ENCODE results near the gene NPTX1.

The NPTX1 gene

GRCh38 chr17:80432350-80432955 is 44.0 kb downstream of the NPTX1 start:
- no peak for DNase-seq (ENCODE audit: extremely low read depth, low read depth)
- no peak for TF ChIP-seq CTCF (IDR thresholded peaks at IDR 0.05; ENCODE audit: low read depth, low read length)

DNA sequence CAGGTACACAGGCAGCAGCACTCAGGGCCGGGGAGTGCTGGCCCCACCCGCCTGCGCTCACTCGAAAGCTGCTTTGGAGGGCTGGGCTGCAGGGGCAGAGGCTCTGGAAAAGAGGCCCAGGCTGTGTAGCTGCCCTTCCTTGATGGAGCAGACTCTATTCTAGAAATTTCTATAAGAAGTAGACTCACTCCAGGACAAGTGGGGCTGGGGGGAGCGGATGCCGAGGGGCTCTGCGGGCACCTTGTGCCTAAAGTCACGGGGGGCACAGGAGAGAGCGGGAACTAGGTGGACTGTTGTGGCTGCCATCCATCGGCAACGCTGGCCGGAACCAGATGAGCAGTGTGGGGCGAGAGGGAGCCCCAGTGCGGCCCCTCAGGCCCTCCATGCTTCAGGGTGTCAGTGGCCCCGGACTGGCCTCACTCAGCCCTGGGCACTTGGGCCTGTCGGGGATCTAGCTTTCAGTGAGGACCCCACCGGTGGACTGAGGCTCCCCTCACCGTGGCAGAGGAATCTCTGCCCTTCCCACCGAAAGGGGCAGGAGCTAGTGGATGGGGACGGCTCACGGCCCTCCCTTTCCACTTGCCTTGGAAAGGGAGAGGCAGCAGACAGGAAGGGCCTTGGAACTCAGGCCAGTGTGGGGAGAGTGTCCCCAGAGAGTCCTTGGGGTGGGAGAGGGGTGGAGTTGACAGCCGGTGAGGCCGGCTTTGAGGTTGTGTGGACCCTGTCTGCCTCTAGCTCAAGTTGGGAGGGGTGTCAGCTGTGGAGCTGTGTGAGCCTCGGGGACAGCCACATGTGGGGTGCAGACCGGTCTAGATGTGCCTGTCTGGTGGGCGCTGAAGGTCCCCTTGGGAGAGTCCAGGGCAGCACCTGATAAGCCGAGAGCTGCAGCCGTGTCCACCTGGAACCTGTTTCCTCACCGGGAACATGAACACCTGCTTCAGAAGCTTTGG is 44.9 kb downstream of the NPTX1 start:
- no peak for TF ChIP-seq CTCF (IDR thresholded peaks at IDR 0.05; ENCODE audit: low read depth, low read length)
- no peak for DNase-seq (ENCODE audit: extremely low read depth, low read depth)

- TF ChIP-seq CTCF (IDR thresholded peaks at IDR 0.05; ENCODE audit: low read depth, low read length) = no peak
- no peak for DNase-seq (ENCODE audit: extremely low read depth, low read depth)
These were observed 45.8 kb downstream of the NPTX1 start for GRCh38 chr17:80430446-80431245.

- DNase-seq (ENCODE audit: extremely low read depth, low read depth) = no peak
These were observed 46.8 kb downstream of the NPTX1 start for GRCh38 chr17:80429356-80430275.

GRCh38 chr17:80428796-80429195 is 47.6 kb downstream of the NPTX1 start:
- no peak for TF ChIP-seq CTCF (IDR thresholded peaks at IDR 0.05; ENCODE audit: low read depth, low read length)
- no peak for DNase-seq (ENCODE audit: extremely low read depth, low read depth)

More at GRCh38 chr17:80429356-80430275, 46.8 kb downstream of the NPTX1 start:
- no peak for TF ChIP-seq CTCF (IDR thresholded peaks at IDR 0.05; ENCODE audit: low read depth, low read length)

DNA sequence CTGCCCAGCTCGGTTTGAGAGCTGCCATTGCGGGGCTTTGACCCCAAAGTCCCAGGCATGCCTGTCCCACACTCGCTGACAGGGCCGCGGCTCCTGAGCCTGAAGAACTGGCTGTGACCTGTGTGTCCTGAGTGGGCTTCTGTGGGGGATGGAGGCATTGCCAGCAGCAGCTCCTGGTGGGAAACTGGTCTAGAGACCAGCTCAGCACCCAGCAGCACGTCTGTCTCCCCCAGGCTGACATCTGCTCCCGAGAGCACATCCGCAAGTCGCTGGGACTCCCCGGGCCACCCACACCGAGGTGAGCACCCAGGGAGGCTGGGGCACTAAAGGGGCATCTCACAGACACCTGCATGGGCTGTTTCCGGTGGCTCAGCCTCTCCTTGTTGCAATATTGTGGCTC is 48.0 kb downstream of the NPTX1 start:
- DNase-seq (ENCODE audit: extremely low read depth, low read depth) = no peak
- TF ChIP-seq CTCF (IDR thresholded peaks at IDR 0.05; ENCODE audit: low read depth, low read length) = no peak

Measured in AG09319 (cell line).